Spleen (tissue), 7 donors: ENCODE results near the gene MRPL36.

ENCODE experiments used
- CTCF ChIP-seq, 11 experiments: fragments of 200-600 bp in 7 of 11; fragments of 450-650 bp in 4 of 11; sonication (generic) in 4 of 11; IDR thresholded peaks in 8 of 11; conservative IDR thresholded peaks in 3 of 11; 1 replicate in 7 of 11; 2 replicates in 4 of 11; pipeline versions ENCODE4 v1.4.0 to v1.8.0; 2016 to 2021; ENCODE audit warnings: antibody characterized with exemption in 11 of 11, inconsistent platforms in 4 of 11, mild to moderate bottlenecking in 1 of 11
- POLR2A ChIP-seq, 3 donors: fragments of 450-650 bp; IDR thresholded peaks; one replicate each; pipeline ENCODE4 v1.5.1; 2017; ENCODE audit warnings: antibody characterized with exemption in 3 of 3, mild to moderate bottlenecking in 1 of 3
- donor health status: DM: no; HTN: no; CAD: no; lungs with moderate emphysema.
- donor health status: DM: no; HTN: no; CAD: no.
- donor health status: DM: no; HTN: no; CAD: no.

DNA sequence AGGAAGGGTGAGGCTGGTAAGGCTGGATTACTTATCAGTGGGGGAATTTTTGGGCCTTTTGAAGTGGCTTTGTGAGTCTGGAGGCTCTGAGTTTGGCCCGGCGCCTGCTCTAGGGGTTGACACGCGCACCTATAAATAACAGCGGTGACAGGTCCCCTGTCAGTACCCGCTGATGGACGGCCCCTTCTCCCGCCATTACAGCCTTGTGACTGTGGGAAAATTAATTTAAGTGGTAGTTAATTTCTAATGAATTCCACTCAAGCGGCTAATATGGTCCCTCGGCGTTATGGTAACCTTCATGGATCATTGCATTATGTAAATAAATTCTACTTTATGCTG, 16.5 kb downstream of the MRPL36 start:
- no peak for TF ChIP-seq CTCF (IDR thresholded peaks at IDR 0.05 in 8 of 11, conservative IDR thresholded peaks at IDR 0.05 in 3 of 11)
- TF ChIP-seq POLR2A (IDR thresholded peaks at IDR 0.05), result no peak
